GM06990 (cell line): ENCODE data around the gene HLCS.
A peak's percentile ranks its signal among the peaks of the same experiment; 100 is the strongest.

Experiments used
- DNase-seq: peaks from one replicate; pipeline ENCODE4 v3.0.0-alpha.2; 2011; ENCODE audit not compliant: insufficient read length; ENCODE audit errors: extremely low read depth
- H3K27me3 ChIP-seq: replicated peaks from 2 replicates; pipeline ENCODE4 v1.6.0; 2011; ENCODE audit warnings: low read length; ENCODE audit not compliant: control insufficient read depth, insufficient read depth
- H3K36me3 ChIP-seq: 2 replicates; pipeline ENCODE4 v1.5.1; 2011; ENCODE audit warnings: low read length; ENCODE audit not compliant: control insufficient read depth, insufficient read depth
- H3K4me3 ChIP-seq: replicated peaks from 2 replicates; pipeline ENCODE4 v1.5.1; 2011; ENCODE audit warnings: low read depth, mild to moderate bottlenecking, control low read depth, low read length
- CTCF ChIP-seq: IDR thresholded peaks from 2 replicates; pipeline ENCODE4 v1.5.1; 2011; ENCODE audit warnings: low read length, control low read depth, mild to moderate bottlenecking, inconsistent platforms; ENCODE audit not compliant: insufficient read depth, poor library complexity, severe bottlenecking

HLCS gene

DNA sequence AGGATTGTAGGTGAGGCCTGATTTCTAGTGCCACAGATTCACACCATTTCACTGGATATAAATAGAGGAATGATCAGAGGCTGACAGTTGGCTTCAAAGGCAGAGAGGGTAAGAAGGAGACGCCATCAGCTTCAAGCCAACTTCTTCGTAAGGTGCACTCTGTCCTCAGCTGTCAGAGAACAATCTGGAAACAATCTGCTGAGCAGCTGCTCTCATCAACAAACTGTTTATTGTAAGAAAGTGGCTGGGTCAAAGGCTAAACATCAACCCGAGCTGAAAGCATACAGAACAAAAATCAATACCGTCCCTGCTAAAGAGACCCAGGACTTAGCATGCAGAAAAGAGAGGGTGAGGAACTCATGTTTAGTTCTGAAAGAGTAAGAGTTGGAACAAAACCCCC, 48.2 kb downstream of the HLCS start:
- no peak for TF ChIP-seq CTCF
- Histone ChIP-seq H3K27me3 (no peaks in the 10 kb centered on the region), H3K36me3 (no peaks in the 10 kb centered on the region), H3K4me3 (no peak overlapping the region)
- DNase-seq, result no peak

GRCh38 chr21:36917471-36918158, 48.9 kb downstream of the HLCS start:
- peak; percentile 51 for TF ChIP-seq CTCF
- H3K27me3 ChIP-seq, result no peaks in the 10 kb centered on the region
- H3K36me3 ChIP-seq, result no peaks in the 10 kb centered on the region
- no peak overlapping the region for H3K4me3 ChIP-seq
- no peak for DNase-seq

GRCh38 chr21:36916718-36917117, 49.8 kb downstream of the HLCS start:
- Histone ChIP-seq H3K4me3 (no peak overlapping the region), H3K27me3 (no peaks in the 10 kb centered on the region), H3K36me3 (no peaks in the 10 kb centered on the region)
- TF ChIP-seq CTCF, result no peak
- no peak for DNase-seq

DNA sequence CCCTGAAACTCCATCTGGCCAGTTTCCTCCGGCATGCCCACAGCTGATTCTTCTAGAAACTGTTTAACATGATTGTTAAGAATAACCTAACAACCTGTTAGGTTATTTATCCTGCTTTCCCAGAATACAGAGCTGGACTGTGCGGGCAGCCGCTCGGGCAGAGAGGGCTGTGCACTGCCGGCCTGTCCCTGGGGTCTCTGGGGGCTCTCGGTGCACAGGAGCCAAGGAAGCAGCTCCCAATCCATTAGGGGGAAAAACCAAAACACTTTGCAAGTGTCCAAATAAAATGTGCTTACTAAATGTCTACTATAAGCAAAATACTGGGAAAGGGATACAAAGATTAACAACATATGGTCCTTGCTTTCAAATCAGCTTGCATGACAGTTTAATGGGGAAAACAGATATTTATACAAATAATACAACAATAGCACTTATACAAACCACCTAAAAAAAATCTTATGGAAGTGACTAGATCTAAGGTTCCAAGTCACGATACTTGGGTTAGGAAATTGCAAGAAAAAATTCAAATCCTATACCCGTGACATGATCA, 50.7 kb downstream of the HLCS start:
- TF ChIP-seq CTCF, result no peak
- H3K27me3 ChIP-seq, result no peaks in the 10 kb centered on the region

GRCh38 chr21:36915014-36915695, 51.3 kb downstream of the HLCS start:
- no peaks in the 10 kb centered on the region for H3K36me3 ChIP-seq
- no peak overlapping the region for H3K4me3 ChIP-seq
- no peak for TF ChIP-seq CTCF
- no peaks in the 10 kb centered on the region for H3K27me3 ChIP-seq
- no peak for DNase-seq

More for the DNA sequence above, 50.7 kb downstream of the HLCS start:
- no peaks in the 10 kb centered on the region for H3K36me3 ChIP-seq
- H3K4me3 ChIP-seq, result no peak overlapping the region
- no peak for DNase-seq
